Left ventricle myocardium superior (tissue), 1 donor: ENCODE results near the gene RPS6KA4. TPM values are rescaled to one million over a fixed set of nuclear protein-coding genes. Genes with fewer than 3 reads are reported as not detected.
"Not testable (repeated sequence)": the region's sequence is repeated elsewhere in the genome, so short reads cannot be mapped to it uniquely, and the experiment has no call there.

Experiments used
- ATAC-seq: fragments of 200-7000 bp; cut with Tn5 transposase; one replicate; pipeline ENCODE4 v1.9.1; 2020; ENCODE audit warnings: mild to moderate bottlenecking, moderate library complexity
- DNase-seq: peaks from one replicate; pipeline ENCODE4 v3.0.0-alpha.2; 2020
- intact Hi-C: fragments of 100-400 bp; cut with micrococcal nuclease; formaldehyde crosslinking; loops from one replicate; pipeline ENCODE4 v1.11.0; 2022
- microRNA-seq: library from miRNA; unstranded; fragments of <30 nt; microRNA quantifications from one replicate; pipeline ENCODE4 v1.2.0, GENCODE V29; 2020; ENCODE audit warnings: borderline number of aligned reads
- total RNA-seq: library from RNA; stranded (reverse); fragmentation: NEBNext Ultra II Directional; extraction: Animal tissue kit (Norgen Biotek cat#: 25700); gene quantifications from one replicate; pipeline ENCODE4 v1.2.1, GENCODE V29; 2021
- donor health status: DM: no; HTN: yes; CAD: no; lungs with severe emphysema.

The RPS6KA4 gene
- total RNA-seq, 1 donor from 2014 or later = 15.1 TPM

GRCh38 chr11:64407221-64407620, 48.3 kb downstream of the RPS6KA4 start:
- DNase-seq (no peak), ATAC-seq (no peak)
- intact Hi-C loops = no loop called here

GRCh38 chr11:64407630-64408029, 48.7 kb downstream of the RPS6KA4 start:
- intact Hi-C loops = no loop called here
- ATAC-seq = no peak

GRCh38 chr11:64409278-64409677, 50.3 kb downstream of the RPS6KA4 start:
- intact Hi-C loops = no loop called here
- DNase-seq = no peak
- no peak for ATAC-seq

More at GRCh38 chr11:64407630-64408029, 48.7 kb downstream of the RPS6KA4 start:
- no peak for DNase-seq

GRCh38 chr11:64409707-64410403, 50.9 kb downstream of the RPS6KA4 start:
- DNase-seq (no peak), ATAC-seq (peak; percentile 18)
- intact Hi-C loops = no loop called here

GRCh38 chr11:64410404-64410734, 51.4 kb downstream of the RPS6KA4 start:
- no peak for ATAC-seq
- no peak for DNase-seq
- intact Hi-C loops = no loop called here

- intact Hi-C loops = no loop called here
- ATAC-seq (no peak), DNase-seq (no peak)
Observed at GRCh38 chr11:64413417-64413816, 54.5 kb downstream of the RPS6KA4 start.

GRCh38 chr11:64415286-64415685, 56.3 kb downstream of the RPS6KA4 start:
- ATAC-seq (no peak), DNase-seq (no peak)
- intact Hi-C loops = no loop called here

- ATAC-seq (no peak), DNase-seq (no peak)
- intact Hi-C loops = no loop called here
Observed at GRCh38 chr11:64415996-64416728, 57.2 kb downstream of the RPS6KA4 start.

- DNase-seq, intact Hi-C loops, ATAC-seq: not testable (repeated sequence)
Observed at GRCh38 chr11:64418233-64418632, 59.3 kb downstream of the RPS6KA4 start.

- ATAC-seq (no peak), DNase-seq (no peak)
- intact Hi-C loops = no loop called here
Observed at GRCh38 chr11:64419257-64419790, 60.4 kb downstream of the RPS6KA4 start.

- intact Hi-C loops = no loop called here
- no peak for ATAC-seq
- DNase-seq = no peak
Observed at GRCh38 chr11:64419818-64420485, 61.0 kb downstream of the RPS6KA4 start.

Small RNA genes lying within 50 kb of the gene (microRNA-seq; reads per million reads assigned to microRNA genes)
- gene MIR1237 (not detected), gene MIR7155 (not detected)

Other genes with a start within 250 kb of the RPS6KA4 start
- gene MACROD1, start 193.0 kb upstream of the RPS6KA4 start, total RNA-seq = 139 TPM
- 127 TPM for gene STIP1, start 173.0 kb upstream of the RPS6KA4 start, total RNA-seq
- 6.9 TPM for gene FERMT3, start 152.4 kb upstream of the RPS6KA4 start, total RNA-seq
- 84.9 TPM for gene TRPT1, start 133.0 kb upstream of the RPS6KA4 start, total RNA-seq
- gene NUDT22, start 132.9 kb upstream of the RPS6KA4 start, total RNA-seq = 73.9 TPM
- 59.1 TPM for gene DNAJC4, start 128.6 kb upstream of the RPS6KA4 start, total RNA-seq
- 305 TPM for gene VEGFB, start 124.6 kb upstream of the RPS6KA4 start, total RNA-seq
- gene FKBP2, start 118.1 kb upstream of the RPS6KA4 start, total RNA-seq = 50.0 TPM
- 132 TPM for gene PPP1R14B, start 112.2 kb upstream of the RPS6KA4 start, total RNA-seq
- 12.0 TPM for gene PLCB3, start 107.6 kb upstream of the RPS6KA4 start, total RNA-seq
- 98.7 TPM for gene BAD, start 74.5 kb upstream of the RPS6KA4 start, total RNA-seq
- 33.6 TPM for gene GPR137, start 73.3 kb upstream of the RPS6KA4 start, total RNA-seq
- not detected for gene KCNK4, start 67.9 kb upstream of the RPS6KA4 start, total RNA-seq
- gene CATSPERZ, start 58.8 kb upstream of the RPS6KA4 start, total RNA-seq = not detected
- 256 TPM for gene ESRRA, start 53.6 kb upstream of the RPS6KA4 start, total RNA-seq
- gene TRMT112, start 41.6 kb upstream of the RPS6KA4 start, total RNA-seq = 83.4 TPM
- 362 TPM for gene PRDX5, start 41.0 kb upstream of the RPS6KA4 start, total RNA-seq
- 7.2 TPM for gene CCDC88B, start 19.0 kb upstream of the RPS6KA4 start, total RNA-seq
- gene SLC22A11, start 196.8 kb downstream of the RPS6KA4 start, total RNA-seq = not detected
- gene SLC22A12, start 232.1 kb downstream of the RPS6KA4 start, total RNA-seq = not detected